ENCODE measurements around the gene DKK3.

Gene DKK3

GRCh38 chr11:12029738-12030363 is 21.4 kb upstream of the DKK3 start:
- no peak for DNase-seq

- DNase-seq = no peak
These were observed 20.7 kb upstream of the DKK3 start for GRCh38 chr11:12029119-12029518.

- no peak for DNase-seq
These were observed 19.9 kb upstream of the DKK3 start for GRCh38 chr11:12028303-12028702.

- no peak for DNase-seq
These were observed 18.1 kb upstream of the DKK3 start for GRCh38 chr11:12026331-12027211.

GRCh38 chr11:12024254-12024926 is 16.0 kb upstream of the DKK3 start:
- no peak for DNase-seq

- DNase-seq = no peak
These were observed 14.6 kb upstream of the DKK3 start for GRCh38 chr11:12023015-12023414.

GRCh38 chr11:12020546-12020945 is 12.1 kb upstream of the DKK3 start:
- no peak for DNase-seq

- no peak for DNase-seq
These were observed 11.5 kb upstream of the DKK3 start for GRCh38 chr11:12019866-12020416.

GRCh38 chr11:12019337-12019736 is 10.9 kb upstream of the DKK3 start:
- DNase-seq = no peak

- DNase-seq = no peak
These were observed 9.5 kb upstream of the DKK3 start for GRCh38 chr11:12017865-12018453.

- DNase-seq = no peak
These were observed 8.8 kb upstream of the DKK3 start for GRCh38 chr11:12017243-12017678.

- no peak for DNase-seq
These were observed 7.8 kb upstream of the DKK3 start for GRCh38 chr11:12016246-12016645.

- DNase-seq = no peak
These were observed 7.1 kb upstream of the DKK3 start for GRCh38 chr11:12015486-12015885.

- DNase-seq = no peak
These were observed 5.4 kb upstream of the DKK3 start for GRCh38 chr11:12013781-12014180.

- DNase-seq = no peak
These were observed 1.3 kb upstream of the DKK3 start for GRCh38 chr11:12009617-12010321.

- DNase-seq = no peak
These were observed 577 bp upstream of the DKK3 start for GRCh38 chr11:12008790-12009616.

GRCh38 chr11:12007230-12007593 is 1.2 kb downstream of the DKK3 start:
- DNase-seq = no peak

- DNase-seq = no peak
These were observed 1.7 kb downstream of the DKK3 start for GRCh38 chr11:12006552-12007229.

- DNase-seq = no peak
These were observed 3.0 kb downstream of the DKK3 start for GRCh38 chr11:12005476-12005875.

- no peak for DNase-seq
These were observed 3.4 kb downstream of the DKK3 start for GRCh38 chr11:12005061-12005460.

GRCh38 chr11:12003815-12004214 is 4.6 kb downstream of the DKK3 start:
- DNase-seq = no peak

Data from activated CD4-positive, CD25-positive, alpha-beta regulatory T cell treated with anti-CD3 and anti-CD28 coated beads, Interleukin-2, amount 50 U/mL, for 72 hours (primary cell).